GM12891 (cell line): Measurements from ENCODE around the gene TACO1.
A peak's percentile ranks its signal among the peaks of the same experiment; 100 is the strongest.

Experiments
- DNase-seq: peaks from one replicate; pipeline ENCODE4 v3.0.0; 2011; ENCODE audit warnings: low spot score; ENCODE audit not compliant: insufficient read length
- FAIRE-seq: peaks from 2 replicates; lab custom pipeline; 2011; peaks lifted over from hg19 to GRCh38; lab: Jason Lieb, UNC
- PAX5 ChIP-seq: IDR thresholded peaks from 2 replicates; pipeline ENCODE4 v1.6.1; 2011; ENCODE audit warnings: low read length, moderate library complexity, mild to moderate bottlenecking; ENCODE audit not compliant: insufficient read depth, severe bottlenecking
- POLR2A ChIP-seq: IDR thresholded peaks from 2 replicates; pipeline ENCODE4 v1.6.1; 2011; ENCODE audit warnings: low read depth, low read length, control low read depth
- POLR2AphosphoS5 ChIP-seq: IDR thresholded peaks from 2 replicates; pipeline ENCODE4 v1.6.1; 2011; ENCODE audit warnings: low read depth, low read length, control low read depth
- POU2F2 ChIP-seq: IDR thresholded peaks from 2 replicates; pipeline ENCODE4 v1.6.1; 2011; ENCODE audit warnings: low read depth, mild to moderate bottlenecking, control low read depth, low read length, moderate library complexity
- SPI1 ChIP-seq: IDR thresholded peaks from 2 replicates; pipeline ENCODE4 v1.6.1; 2011; ENCODE audit warnings: low read depth, low read length, control low read depth
- TAF1 ChIP-seq: IDR thresholded peaks from 2 replicates; pipeline ENCODE4 v1.6.1; 2011; ENCODE audit warnings: low read depth, low read length, control low read depth

The TACO1 gene

DNA sequence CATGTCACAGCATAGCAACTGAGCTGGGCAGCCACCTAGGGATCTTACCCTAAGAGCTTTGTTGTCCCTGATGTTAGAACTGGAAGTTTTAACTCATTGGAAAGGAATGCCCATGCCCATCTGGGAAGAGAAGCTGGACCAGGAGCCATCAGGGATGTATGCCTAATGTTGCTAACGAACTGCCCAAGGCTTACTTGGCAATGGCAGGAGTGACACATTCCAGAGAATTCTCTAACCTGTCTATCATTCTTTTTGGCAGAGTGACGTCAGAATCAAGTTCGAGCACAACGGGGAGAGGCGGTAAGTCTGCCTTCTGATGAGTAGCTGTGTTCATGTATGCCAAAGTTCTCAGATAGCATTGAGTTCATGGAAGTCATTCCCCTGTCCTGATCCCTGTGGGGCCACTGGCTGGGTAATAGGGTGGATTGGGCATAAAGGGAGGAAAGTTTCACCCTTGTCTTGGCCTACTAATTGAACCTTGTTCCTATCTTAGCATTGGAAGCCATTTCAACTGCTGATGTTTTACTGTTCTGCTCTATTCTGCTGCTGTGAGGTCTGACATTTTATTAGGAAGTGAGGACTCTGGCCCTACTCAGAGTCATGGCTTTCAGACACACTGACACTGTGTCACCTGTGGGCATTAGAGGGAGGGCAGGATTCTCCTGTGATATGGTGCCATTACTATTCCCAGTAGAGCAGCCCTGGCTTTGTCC lies 45.2 kb downstream of the TACO1 start:
- TF ChIP-seq POLR2AphosphoS5: no peak
- DNase-seq: no peak
- FAIRE-seq: peak; percentile 76

- FAIRE-seq: no peak
- TF ChIP-seq SPI1 (peak; percentile 96), TAF1 (no peak), PAX5 (no peak), POLR2A (no peak)
- DNase-seq: peak; percentile 26
These were observed 45.8 kb downstream of the TACO1 start for GRCh38 chr17:63646488-63646806.

DNA sequence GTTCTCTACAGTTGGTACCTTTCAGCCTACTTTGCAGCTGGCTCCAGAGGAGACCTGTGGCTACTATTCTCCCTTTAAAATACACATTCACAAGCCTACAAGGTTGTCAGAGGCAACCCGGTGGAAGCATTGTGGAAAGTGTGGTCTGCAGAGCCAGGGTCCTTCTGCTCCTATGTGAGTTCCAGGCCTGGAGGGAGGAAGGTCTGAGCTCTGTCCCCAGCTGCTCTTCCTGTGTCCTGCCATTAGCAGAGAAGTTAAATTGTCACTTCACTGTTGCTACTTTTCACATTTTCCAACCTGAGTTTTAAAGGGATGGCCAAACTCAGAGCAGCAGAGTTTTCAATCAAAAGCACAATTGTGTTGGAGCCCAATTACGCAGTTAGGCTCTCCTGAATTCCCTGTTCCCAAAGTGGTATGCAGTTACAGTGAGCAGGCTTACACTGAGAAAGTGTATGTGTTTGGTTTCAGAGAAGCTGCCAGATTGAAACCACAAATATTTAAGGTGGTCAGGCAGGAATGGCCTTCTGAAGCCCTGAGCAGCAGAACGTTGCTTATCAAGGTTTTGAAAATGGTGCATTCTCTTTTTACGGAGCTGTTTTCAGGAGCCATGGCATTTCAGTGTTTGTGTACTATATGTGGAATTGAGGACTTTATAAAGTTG lies 46.5 kb downstream of the TACO1 start:
- TF ChIP-seq POLR2A (no peak), SPI1 (no peak), TAF1 (no peak), PAX5 (no peak), POU2F2 (no peak), POLR2AphosphoS5 (no peak)
- FAIRE-seq: peak; percentile 48
- no peak for DNase-seq

GRCh38 chr17:63647936-63648335 lies 47.2 kb downstream of the TACO1 start:
- TF ChIP-seq POLR2A: no peak
- no peak for TF ChIP-seq PAX5
- TF ChIP-seq POU2F2: no peak
- no peak for TF ChIP-seq SPI1
- TF ChIP-seq POLR2AphosphoS5: no peak
- TF ChIP-seq TAF1: no peak
- FAIRE-seq: no peak
- no peak for DNase-seq

DNA sequence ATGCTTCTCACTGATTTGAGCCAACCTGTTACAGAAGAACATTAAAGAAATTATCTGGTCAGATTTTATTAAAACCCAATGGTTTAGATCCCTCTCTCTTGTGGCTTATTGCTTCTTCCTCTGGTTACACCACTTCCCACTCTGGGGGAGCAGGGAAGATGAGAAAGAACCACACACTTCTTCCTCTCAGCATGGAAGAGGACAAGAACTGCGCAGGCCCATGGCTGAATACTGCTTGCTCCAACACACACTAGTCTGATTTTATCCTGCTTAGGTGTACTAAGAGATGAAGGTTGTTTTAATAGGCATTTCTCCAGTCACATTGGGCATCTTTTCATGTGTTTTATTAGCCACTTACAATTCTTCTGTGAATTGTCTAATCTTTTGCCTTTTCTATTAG lies 49.1 kb downstream of the TACO1 start:
- TF ChIP-seq SPI1 (no peak), POLR2A (no peak), PAX5 (no peak), TAF1 (no peak), POLR2AphosphoS5 (no peak), POU2F2 (no peak)
- no peak for FAIRE-seq
- no peak for DNase-seq

- FAIRE-seq (no peak), DNase-seq (no peak)
- TF ChIP-seq SPI1 (no peak), POU2F2 (no peak), POLR2A (no peak), TAF1 (no peak)
These were observed 51.4 kb downstream of the TACO1 start for GRCh38 chr17:63652106-63652505.

DNA sequence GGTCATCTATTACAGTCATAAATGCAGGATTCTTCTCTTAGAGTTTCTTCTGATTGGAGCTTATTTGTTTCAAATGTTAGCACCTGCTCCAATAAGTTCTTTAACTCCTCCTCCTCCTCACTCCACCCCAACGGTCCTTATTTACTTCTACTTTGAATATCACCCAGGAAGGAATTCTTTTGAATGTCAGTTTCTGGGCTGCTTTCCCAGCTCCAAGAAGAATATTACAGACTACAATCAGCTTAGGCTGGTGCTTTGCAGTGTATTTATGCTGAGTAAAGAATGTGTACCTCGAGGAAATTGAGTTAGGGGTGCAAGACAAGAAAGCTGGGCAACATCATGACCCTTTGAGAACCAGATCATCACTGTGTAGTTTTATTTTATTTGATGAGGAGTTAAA lies 52.4 kb downstream of the TACO1 start:
- DNase-seq (no peak), FAIRE-seq (no peak)
- no peak for TF ChIP-seq SPI1

DNA sequence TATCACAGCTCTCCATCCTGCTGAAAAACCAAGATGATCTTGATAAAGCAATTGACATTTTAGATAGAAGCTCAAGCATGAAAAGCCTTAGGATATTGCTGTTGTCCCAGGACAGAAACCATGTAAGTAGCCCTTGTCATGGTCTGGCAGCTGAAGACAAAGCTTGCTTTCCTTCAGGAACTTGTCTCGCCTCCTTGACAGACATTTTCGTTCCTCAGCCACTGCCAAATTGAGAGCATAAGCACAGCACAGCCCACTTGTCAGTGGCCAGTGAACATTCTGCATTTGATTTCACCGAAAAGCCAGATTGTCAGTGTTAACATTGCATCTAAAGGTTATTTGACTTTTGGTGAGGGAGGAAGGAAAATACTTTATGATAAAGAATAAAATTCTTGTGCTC lies 57.1 kb downstream of the TACO1 start:
- FAIRE-seq (no peak), DNase-seq (no peak)
- no peak for TF ChIP-seq POU2F2
- no peak for TF ChIP-seq POLR2A
- TF ChIP-seq POLR2AphosphoS5: no peak
- TF ChIP-seq PAX5: no peak
- TF ChIP-seq SPI1: no peak
- no peak for TF ChIP-seq TAF1
